ENCODE measurements around the gene PPARD. TPM values are rescaled to one million over a fixed set of nuclear protein-coding genes. Genes with fewer than 3 reads are reported as not detected.
A peak's percentile ranks its signal among the peaks of the same experiment; 100 is the strongest.

The PPARD gene
- total RNA-seq, 1 donor from 2014 or later: 21.9 TPM

DNA sequence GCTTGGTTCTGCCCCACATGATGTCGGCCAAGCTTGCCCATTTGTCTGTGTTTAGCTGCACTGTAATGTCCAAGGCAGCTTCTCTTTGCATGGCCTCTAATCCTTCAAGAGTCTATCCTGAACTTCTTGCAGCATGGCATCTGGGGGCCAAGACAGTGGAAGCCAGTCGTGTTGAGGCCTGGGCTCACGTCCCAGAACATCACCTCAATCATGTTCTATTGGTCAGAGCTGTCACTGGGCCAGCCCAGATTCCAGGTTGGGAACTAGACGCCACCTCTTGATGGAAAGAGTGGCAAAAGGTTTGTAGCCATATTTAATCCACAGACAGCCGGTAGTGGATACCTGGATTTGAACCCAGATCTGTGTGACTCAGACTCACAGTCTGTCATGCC, 25.3 kb downstream of the PPARD start:
- DNase-seq (ENCODE audit: extremely low spot score, unreplicated experiment): no peak
- TF ChIP-seq, protein P1, sequence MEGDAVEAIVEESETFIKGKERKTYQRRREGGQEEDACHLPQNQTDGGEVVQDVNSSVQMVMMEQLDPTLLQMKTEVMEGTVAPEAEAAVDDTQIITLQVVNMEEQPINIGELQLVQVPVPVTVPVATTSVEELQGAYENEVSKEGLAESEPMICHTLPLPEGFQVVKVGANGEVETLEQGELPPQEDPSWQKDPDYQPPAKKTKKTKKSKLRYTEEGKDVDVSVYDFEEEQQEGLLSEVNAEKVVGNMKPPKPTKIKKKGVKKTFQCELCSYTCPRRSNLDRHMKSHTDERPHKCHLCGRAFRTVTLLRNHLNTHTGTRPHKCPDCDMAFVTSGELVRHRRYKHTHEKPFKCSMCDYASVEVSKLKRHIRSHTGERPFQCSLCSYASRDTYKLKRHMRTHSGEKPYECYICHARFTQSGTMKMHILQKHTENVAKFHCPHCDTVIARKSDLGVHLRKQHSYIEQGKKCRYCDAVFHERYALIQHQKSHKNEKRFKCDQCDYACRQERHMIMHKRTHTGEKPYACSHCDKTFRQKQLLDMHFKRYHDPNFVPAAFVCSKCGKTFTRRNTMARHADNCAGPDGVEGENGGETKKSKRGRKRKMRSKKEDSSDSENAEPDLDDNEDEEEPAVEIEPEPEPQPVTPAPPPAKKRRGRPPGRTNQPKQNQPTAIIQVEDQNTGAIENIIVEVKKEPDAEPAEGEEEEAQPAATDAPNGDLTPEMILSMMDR (conservative IDR thresholded peaks at IDR 0.05): no peak
- Mint-ChIP-seq H3K4me1 (ENCODE audit: unreplicated experiment) (peaks cover 37% of the 10 kb centered on the region), H3K27me3 (no peaks in the 10 kb centered on the region), H3K9me3 (no peaks in the 10 kb centered on the region), H3K4me3 (no peak overlapping the region), H3K36me3 (peaks cover 17% of the 10 kb centered on the region), H3K27ac (no peak overlapping the region)

DNA sequence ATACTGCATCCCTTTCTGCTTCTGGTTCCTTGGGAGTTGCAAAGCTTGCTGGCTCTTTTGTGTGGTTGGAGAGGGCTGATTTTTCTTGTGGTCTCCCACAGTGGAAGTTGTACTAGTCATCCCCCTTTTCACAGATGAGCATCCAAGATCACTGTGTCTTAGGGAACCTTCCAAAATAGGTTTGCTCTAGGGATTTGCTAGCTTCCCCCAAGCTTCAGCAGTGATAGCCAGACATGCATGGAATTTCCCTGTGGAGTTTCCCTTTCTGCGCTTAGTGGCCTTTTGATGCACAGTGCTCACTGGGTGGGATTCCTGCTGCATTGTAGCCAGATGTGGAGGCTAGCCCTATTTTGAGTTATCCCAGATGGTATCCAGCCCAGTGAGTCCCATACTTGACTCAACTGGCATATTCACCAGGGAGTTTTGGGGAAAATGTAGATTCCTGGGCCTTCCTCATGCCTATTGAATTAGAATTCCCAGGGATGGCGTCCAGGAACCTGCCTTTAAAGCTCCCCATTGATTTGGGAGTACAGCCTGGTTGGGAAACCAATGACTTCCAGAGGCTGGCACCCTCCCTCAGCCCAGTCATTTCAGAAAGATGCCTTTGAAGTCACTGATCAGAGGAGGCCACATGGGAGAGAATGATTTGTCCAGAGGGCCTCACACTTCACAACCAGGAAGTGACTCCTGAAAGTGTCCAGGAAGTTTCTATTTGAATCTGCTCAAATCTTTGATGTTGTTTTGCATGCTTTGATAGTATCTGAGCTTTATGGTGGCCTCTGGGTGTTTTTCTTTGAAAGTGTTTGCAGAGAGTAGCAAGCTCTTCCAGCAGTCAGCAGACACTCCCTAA, 25.9 kb downstream of the PPARD start:
- H3K4me3 Mint-ChIP-seq: no peak overlapping the region
- TF ChIP-seq, protein P1 (conservative IDR thresholded peaks at IDR 0.05): no peak

DNA sequence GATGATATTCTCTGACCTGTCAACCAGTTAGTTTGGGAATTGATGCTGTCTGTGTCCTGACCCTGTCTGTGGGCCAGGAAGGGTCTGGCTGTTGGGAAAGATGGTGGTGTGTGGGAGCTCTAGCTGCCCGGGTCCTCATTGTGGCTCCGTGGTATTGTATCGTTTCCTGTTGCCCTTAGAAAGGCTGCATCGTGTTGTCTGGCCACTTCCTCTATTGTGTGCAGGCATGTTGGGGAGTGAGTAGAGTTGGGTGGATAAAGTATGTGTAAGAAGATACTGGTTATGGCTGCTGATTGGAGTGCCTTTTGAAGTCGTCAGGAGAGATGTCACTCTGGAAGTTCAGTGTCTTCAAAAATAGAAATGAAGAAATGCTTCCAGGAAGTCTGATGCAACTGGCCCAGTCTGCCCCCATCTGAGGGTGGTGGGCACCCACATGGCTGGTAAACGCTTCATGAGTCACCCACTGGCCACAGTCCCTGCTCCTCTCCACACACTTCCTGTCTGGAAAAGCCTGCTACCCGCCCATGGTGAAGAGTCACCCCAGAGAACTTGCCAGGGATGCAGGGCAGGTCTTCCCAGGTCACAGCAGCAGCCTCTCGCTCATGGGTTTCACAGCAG, 27.9 kb downstream of the PPARD start:
- TF ChIP-seq, protein P1 (conservative IDR thresholded peaks at IDR 0.05): no peak
- no peaks in the 10 kb centered on the region for H3K27me3 Mint-ChIP-seq
- peak overlapping the region; percentile 57 for H3K27ac Mint-ChIP-seq
- H3K4me3 Mint-ChIP-seq: peak overlapping the region; percentile 5
- no peak for DNase-seq (ENCODE audit: extremely low spot score, unreplicated experiment)
- no peaks in the 10 kb centered on the region for H3K9me3 Mint-ChIP-seq
- peaks cover 28% of the 10 kb centered on the region for H3K4me1 Mint-ChIP-seq (ENCODE audit: unreplicated experiment)
- H3K36me3 Mint-ChIP-seq: peaks cover 21% of the 10 kb centered on the region

More for the DNA sequence above, 25.9 kb downstream of the PPARD start:
- Mint-ChIP-seq H3K27me3 (no peaks in the 10 kb centered on the region), H3K4me1 (ENCODE audit: unreplicated experiment) (peaks cover 31% of the 10 kb centered on the region), H3K27ac (peak overlapping the region; percentile 83), H3K9me3 (no peaks in the 10 kb centered on the region), H3K36me3 (peaks cover 17% of the 10 kb centered on the region)
- DNase-seq (ENCODE audit: extremely low spot score, unreplicated experiment): no peak

DNA sequence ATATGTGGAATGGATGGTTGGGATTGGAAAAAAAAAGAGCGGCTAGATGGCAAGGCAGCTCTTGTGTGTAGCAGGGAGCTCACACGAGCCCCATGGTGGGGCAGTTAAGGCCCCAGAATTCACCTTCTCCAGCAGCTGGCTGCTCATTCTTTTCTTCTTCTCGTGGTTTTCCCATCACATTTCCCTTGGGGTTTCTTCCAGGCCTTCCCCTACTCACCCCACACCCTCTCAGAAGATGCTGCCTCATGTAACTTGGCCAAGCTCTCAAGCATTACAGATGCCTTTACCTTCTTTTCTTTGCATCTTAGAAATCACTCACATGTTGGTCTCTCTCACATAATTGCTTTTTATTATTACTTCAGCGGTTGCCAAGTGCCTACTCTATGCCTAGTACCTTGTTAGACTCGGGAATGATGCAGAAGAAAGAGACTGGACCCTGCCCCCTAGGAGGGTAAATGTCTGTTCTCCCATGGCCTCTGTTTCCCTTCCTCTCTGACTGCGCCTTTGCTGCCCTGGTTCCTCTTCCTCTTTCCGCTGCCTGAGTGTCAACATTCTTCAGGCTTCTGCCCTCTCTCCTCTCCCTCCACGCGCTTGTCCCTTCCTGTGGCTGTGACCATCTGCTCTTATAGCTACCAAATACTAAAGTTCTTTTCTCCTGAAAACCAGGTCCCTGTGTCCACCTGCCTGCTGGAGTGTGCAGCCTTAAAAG, 28.6 kb downstream of the PPARD start:
- peaks cover 21% of the 10 kb centered on the region for H3K36me3 Mint-ChIP-seq
- H3K4me1 Mint-ChIP-seq (ENCODE audit: unreplicated experiment): peaks cover 28% of the 10 kb centered on the region
- TF ChIP-seq, protein P1 (conservative IDR thresholded peaks at IDR 0.05): no peak
- DNase-seq (ENCODE audit: extremely low spot score, unreplicated experiment): no peak
- H3K27me3 Mint-ChIP-seq: no peaks in the 10 kb centered on the region
- peak overlapping the region; percentile 32 for H3K27ac Mint-ChIP-seq
- H3K9me3 Mint-ChIP-seq: no peaks in the 10 kb centered on the region
- H3K4me3 Mint-ChIP-seq: no peak overlapping the region

DNA sequence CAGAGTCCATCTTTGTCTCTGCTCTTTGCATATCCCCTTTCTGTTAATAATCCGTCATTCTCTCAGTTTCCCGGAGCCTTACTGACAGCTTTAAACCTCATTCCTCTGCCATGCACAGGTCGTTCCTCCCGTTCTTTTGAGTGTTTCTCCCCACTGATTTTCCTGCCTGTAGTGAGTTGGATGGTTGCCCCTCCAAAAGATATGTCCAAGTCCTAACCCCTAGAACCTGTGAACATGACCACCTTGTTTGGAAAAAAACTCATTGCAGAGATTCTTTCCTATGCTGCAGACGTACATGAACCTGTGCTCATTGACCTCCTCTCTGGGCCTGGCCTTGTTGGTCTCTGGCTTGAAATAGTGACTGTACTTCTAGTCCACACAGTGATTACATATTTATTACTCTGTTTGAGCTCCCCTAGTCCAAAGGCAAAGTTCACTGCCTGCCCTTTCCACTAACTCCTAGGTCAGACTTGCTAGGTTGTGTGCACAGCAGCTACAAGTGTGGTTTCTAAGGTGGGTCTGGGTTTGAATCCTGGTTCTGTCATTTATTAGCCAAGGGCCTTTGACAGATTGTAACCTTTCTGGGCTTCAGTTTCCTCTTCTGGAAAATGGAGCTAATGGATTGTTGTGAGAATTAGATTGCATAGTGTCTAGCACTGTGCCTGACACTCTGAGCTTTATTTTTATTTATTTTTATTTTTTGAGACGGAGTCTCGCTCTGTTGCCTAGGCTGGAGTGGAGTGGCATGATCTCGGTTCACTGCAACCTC, 29.3 kb downstream of the PPARD start:
- Mint-ChIP-seq H3K9me3 (no peaks in the 10 kb centered on the region), H3K36me3 (peaks cover 21% of the 10 kb centered on the region), H3K27me3 (no peaks in the 10 kb centered on the region), H3K4me1 (ENCODE audit: unreplicated experiment) (peaks cover 28% of the 10 kb centered on the region), H3K4me3 (no peak overlapping the region), H3K27ac (peak overlapping the region; percentile 32)
- TF ChIP-seq, protein P1 (conservative IDR thresholded peaks at IDR 0.05): no peak
- DNase-seq (ENCODE audit: extremely low spot score, unreplicated experiment): no peak
